CD1c-positive myeloid dendritic cell (primary cell): ENCODE results near the gene HSPH1.
"Not testable (repeated sequence)": the region's sequence is repeated elsewhere in the genome, so short reads cannot be mapped to it uniquely, and the experiment has no call there.

Experiments used
- DNase-seq: peaks from one replicate; pipeline ENCODE4 v3.0.0-alpha.2; 2016; ENCODE audit errors: extremely low spot score

HSPH1 gene

GRCh38 chr13:31177813-31178495 is 16.2 kb upstream of the HSPH1 start:
- DNase-seq = not testable (repeated sequence)

GRCh38 chr13:31175847-31176532 is 14.3 kb upstream of the HSPH1 start:
- no peak for DNase-seq

GRCh38 chr13:31174018-31174417 is 12.3 kb upstream of the HSPH1 start:
- DNase-seq = no peak

GRCh38 chr13:31172535-31172934 is 10.8 kb upstream of the HSPH1 start:
- DNase-seq = no peak

- DNase-seq = no peak
Measured at GRCh38 chr13:31172001-31172400, 10.3 kb upstream of the HSPH1 start.

- no peak for DNase-seq
Measured at GRCh38 chr13:31168736-31169135, 7.0 kb upstream of the HSPH1 start.

- no peak for DNase-seq
Measured at GRCh38 chr13:31168166-31168565, 6.5 kb upstream of the HSPH1 start.

- DNase-seq = no peak
Measured at GRCh38 chr13:31167490-31167889, 5.8 kb upstream of the HSPH1 start.

GRCh38 chr13:31166591-31166990 is 4.9 kb upstream of the HSPH1 start:
- no peak for DNase-seq

- DNase-seq = peak; percentile 97
Measured at GRCh38 chr13:31162151-31163008, 676 bp upstream of the HSPH1 start.

GRCh38 chr13:31160857-31161556 is 697 bp downstream of the HSPH1 start:
- peak; percentile 89 for DNase-seq

- DNase-seq = no peak
Measured at GRCh38 chr13:31159306-31159705, 2.4 kb downstream of the HSPH1 start.

GRCh38 chr13:31154939-31155338 is 6.8 kb downstream of the HSPH1 start:
- no peak for DNase-seq

- DNase-seq = no peak
Measured at GRCh38 chr13:31151837-31152236, 9.9 kb downstream of the HSPH1 start.

- DNase-seq = no peak
Measured at GRCh38 chr13:31150315-31150985, 11.3 kb downstream of the HSPH1 start.

GRCh38 chr13:31149604-31150003 is 12.1 kb downstream of the HSPH1 start:
- no peak for DNase-seq

- DNase-seq = no peak
Measured at GRCh38 chr13:31145417-31145816, 16.3 kb downstream of the HSPH1 start.

- DNase-seq = no peak
Measured at GRCh38 chr13:31138515-31138914, 23.2 kb downstream of the HSPH1 start.

- DNase-seq = no peak
Measured at GRCh38 chr13:31136724-31137123, 25.0 kb downstream of the HSPH1 start.

- no peak for DNase-seq
Measured at GRCh38 chr13:31134039-31134711, 27.5 kb downstream of the HSPH1 start.

- no peak for DNase-seq
Measured at GRCh38 chr13:31133621-31134020, 28.1 kb downstream of the HSPH1 start.
